Mesenchymal stem cell (in vitro differentiated cells and primary cell): ENCODE measurements around the gene WHRN.
A peak's percentile ranks its signal among the peaks of the same experiment; 100 is the strongest.

Experiments
- DNase-seq: peaks from one replicate; pipeline ENCODE4 v3.0.0-alpha.2; 2013
- H2AFZ ChIP-seq: one replicate; pipeline ENCODE4 v1.6.1; 2013; ENCODE audit warnings: low read depth, mild to moderate bottlenecking, control low read depth, inconsistent platforms, low read length, moderate library complexity
- H2AK5ac ChIP-seq: 2 replicates; pipeline ENCODE4 v1.6.1; 2013; ENCODE audit warnings: low read length, moderate library complexity, mild to moderate bottlenecking, inconsistent platforms; ENCODE audit not compliant: severe bottlenecking
- H2BK120ac ChIP-seq: one replicate; pipeline ENCODE4 v1.6.1; 2013; ENCODE audit warnings: low read depth, mild to moderate bottlenecking, inconsistent platforms, low read length, moderate library complexity
- H2BK12ac ChIP-seq, 2 experiments: one replicate each; pipeline ENCODE4 v1.6.1; 2013; ENCODE audit warnings: inconsistent platforms in 2 of 2, low read length in 2 of 2, mild to moderate bottlenecking in 2 of 2, moderate library complexity in 2 of 2, control low read depth in 1 of 2
- H2BK15ac ChIP-seq: one replicate; pipeline ENCODE4 v1.6.1; 2013; ENCODE audit warnings: mild to moderate bottlenecking, low read depth, inconsistent platforms; ENCODE audit not compliant: poor library complexity, severe bottlenecking
- H2BK5ac ChIP-seq: 2 replicates; pipeline ENCODE4 v1.6.1; 2013; ENCODE audit warnings: low read depth, mild to moderate bottlenecking, low read length, control low read depth, inconsistent platforms; ENCODE audit not compliant: poor library complexity, severe bottlenecking
- H3K14ac ChIP-seq, 2 experiments: one replicate each; pipeline ENCODE4 v1.6.1; 2013; ENCODE audit warnings: inconsistent platforms in 2 of 2, low read length in 2 of 2, control low read depth in 1 of 2, mild to moderate bottlenecking in 1 of 2, moderate library complexity in 1 of 2
- H3K18ac ChIP-seq, 2 experiments: one replicate each; pipeline ENCODE4 v1.6.1; 2013; ENCODE audit warnings: inconsistent platforms in 2 of 2, low read length in 2 of 2, control low read depth in 1 of 2, low read depth in 1 of 2, mild to moderate bottlenecking in 1 of 2
- H3K23ac ChIP-seq, 2 experiments: one replicate each; pipeline ENCODE4 v1.6.1; 2013; ENCODE audit warnings: inconsistent platforms in 2 of 2, low read length in 2 of 2, mild to moderate bottlenecking in 2 of 2, moderate library complexity in 2 of 2, control low read depth in 1 of 2
- H3K27ac ChIP-seq: 2 replicates; pipeline ENCODE4 v1.5.1; 2013; ENCODE audit warnings: mild to moderate bottlenecking, moderate library complexity, low read length, control low read depth, inconsistent platforms; ENCODE audit not compliant: poor library complexity, severe bottlenecking
- H3K27me3 ChIP-seq, 2 experiments: 2 replicates each; pipeline versions ENCODE4 v1.6.1 to v1.7.0; 2013; ENCODE audit warnings: low read length in 2 of 2, mild to moderate bottlenecking in 2 of 2, moderate library complexity in 2 of 2, control low read depth in 1 of 2, inconsistent platforms in 1 of 2; ENCODE audit not compliant: control insufficient read depth in 1 of 2, insufficient read depth in 1 of 2
- H3K36me3 ChIP-seq, 2 experiments: 2 replicates each; pipeline versions ENCODE4 v1.6.1 to v1.7.0; 2013; ENCODE audit warnings: low read length in 2 of 2, control low read depth in 1 of 2, inconsistent platforms in 1 of 2, low read depth in 1 of 2, mild to moderate bottlenecking in 1 of 2; ENCODE audit not compliant: insufficient read depth in 2 of 2, control insufficient read depth in 1 of 2
- H3K4ac ChIP-seq, 2 experiments: one replicate each; pipeline ENCODE4 v1.6.1; 2013; ENCODE audit warnings: inconsistent platforms in 2 of 2, low read length in 2 of 2, mild to moderate bottlenecking in 2 of 2, moderate library complexity in 2 of 2, control low read depth in 1 of 2, low read depth in 1 of 2
- H3K4me1 ChIP-seq: 2 replicates; pipeline ENCODE4 v1.6.1; 2013; ENCODE audit warnings: low read depth, low read length, control low read depth; ENCODE audit not compliant: control insufficient read depth, insufficient read depth
- H3K4me2 ChIP-seq: 2 replicates; pipeline ENCODE4 v1.6.1; 2013; ENCODE audit warnings: low read length, mild to moderate bottlenecking, inconsistent platforms; ENCODE audit not compliant: poor library complexity, severe bottlenecking
- H3K4me3 ChIP-seq, 2 experiments: 2 replicates each; pipeline versions ENCODE4 v1.5.1 to v1.7.0; 2013; ENCODE audit warnings: low read length in 2 of 2, mild to moderate bottlenecking in 2 of 2, control low read depth in 1 of 2, low read depth in 1 of 2; ENCODE audit not compliant: insufficient read depth in 1 of 2
- H3K79me1 ChIP-seq: replicated peaks from 2 replicates; pipeline ENCODE4 v1.6.1; 2013; ENCODE audit warnings: mild to moderate bottlenecking, control low read depth, low read length, inconsistent platforms; ENCODE audit not compliant: poor library complexity, severe bottlenecking
- H3K9ac ChIP-seq: 2 replicates; pipeline ENCODE4 v1.7.0; 2013; ENCODE audit warnings: mild to moderate bottlenecking, low read length, moderate library complexity
- H3K9me3 ChIP-seq: 2 replicates; pipeline ENCODE4 v1.7.0; 2013; ENCODE audit warnings: mild to moderate bottlenecking, low read length; ENCODE audit not compliant: control insufficient read depth
- H4K8ac ChIP-seq: one replicate; pipeline ENCODE4 v1.6.1; 2013; ENCODE audit warnings: inconsistent platforms, mild to moderate bottlenecking, low read length, moderate library complexity
- H4K91ac ChIP-seq: one replicate; pipeline ENCODE4 v1.6.1; 2013; ENCODE audit warnings: mild to moderate bottlenecking, low read length, inconsistent platforms
- whole genome bisulfite sequencing: methylation state at CpG from one replicate; pipeline ENCODE4 v1.1.7; 2013; ENCODE audit warnings: mixed read lengths; 5-methylcytosine and 5-hydroxymethylcytosine counted together

WHRN gene

GRCh38 chr9:114445616-114446015, 59.7 kb downstream of the WHRN start:
- no peaks in the 10 kb centered on the region for H3K9me3 ChIP-seq
- H3K18ac ChIP-seq, result no peak overlapping the region
- H3K4ac ChIP-seq, result no peak overlapping the region
- no peak overlapping the region for H2BK120ac ChIP-seq
- H3K4me2 ChIP-seq, result no peak overlapping the region
- peaks cover 5% of the 10 kb centered on the region for H3K4me1 ChIP-seq
- no peak for DNase-seq
- no peak overlapping the region for H2BK5ac ChIP-seq
- H2BK12ac ChIP-seq, result no peak overlapping the region
- H2AK5ac ChIP-seq, result no peak overlapping the region
- H3K27ac ChIP-seq, result no peak overlapping the region
- H3K79me1 ChIP-seq, result peaks cover 2% of the 10 kb centered on the region
- no peak overlapping the region for H4K91ac ChIP-seq
- H2AFZ ChIP-seq, result no peak overlapping the region
- H3K9ac ChIP-seq, result peak overlapping the region; percentile 11
- 83% methylated on average over 5 of the region's 5 CpGs for WGBS
- H3K23ac ChIP-seq, result no peak overlapping the region
- no peak overlapping the region for H2BK15ac ChIP-seq
- no peaks in the 10 kb centered on the region for H3K27me3 ChIP-seq
- H4K8ac ChIP-seq, result no peak overlapping the region
- no peak overlapping the region for H3K4me3 ChIP-seq
- peaks cover 0 to 4% of the 10 kb centered on the region in 2 experiments for H3K36me3 ChIP-seq
- no peak overlapping the region for H3K14ac ChIP-seq

- Histone ChIP-seq H3K27me3 (no peaks in the 10 kb centered on the region), H3K9ac (no peak overlapping the region), H3K4me3 (no peak overlapping the region), H3K36me3 (no peaks in the 10 kb centered on the region), H3K4ac (no peak overlapping the region), H2BK120ac (no peak overlapping the region), H3K4me2 (no peak overlapping the region), H3K9me3 (no peaks in the 10 kb centered on the region), H3K27ac (no peak overlapping the region), H3K79me1 (peaks cover 2% of the 10 kb centered on the region), H2AFZ (no peak overlapping the region), H3K14ac (no peak overlapping the region), H2AK5ac (no peak overlapping the region), H2BK5ac (no peak overlapping the region), H2BK15ac (no peak overlapping the region), H3K4me1 (no peaks in the 10 kb centered on the region), H3K23ac (no peak overlapping the region), H3K18ac (no peak overlapping the region), H4K8ac (no peak overlapping the region), H4K91ac (no peak overlapping the region), H2BK12ac (no peak overlapping the region)
- 78% methylated on average over 1 of the region's 1 CpG for WGBS
- DNase-seq, result no peak
Measured at GRCh38 chr9:114442022-114442421, 63.3 kb downstream of the WHRN start.

GRCh38 chr9:114437401-114437893, 67.8 kb downstream of the WHRN start:
- no peak for DNase-seq
- H2AFZ ChIP-seq, result no peak overlapping the region
- H3K36me3 ChIP-seq, result no peaks in the 10 kb centered on the region
- H3K14ac ChIP-seq, result no peak overlapping the region
- no peak overlapping the region for H2BK12ac ChIP-seq
- H3K4me3 ChIP-seq, result no peak overlapping the region
- no peak overlapping the region for H3K18ac ChIP-seq
- no peaks in the 10 kb centered on the region for H3K79me1 ChIP-seq
- no peak overlapping the region for H2BK120ac ChIP-seq
- no peak overlapping the region for H4K8ac ChIP-seq
- no peak overlapping the region for H3K27ac ChIP-seq
- H2BK15ac ChIP-seq, result no peak overlapping the region
- H3K9ac ChIP-seq, result no peak overlapping the region
- H3K23ac ChIP-seq, result no peak overlapping the region
- no peak overlapping the region for H3K4me2 ChIP-seq
- no peak overlapping the region for H4K91ac ChIP-seq
- no peak overlapping the region for H2BK5ac ChIP-seq
- H3K9me3 ChIP-seq, result no peaks in the 10 kb centered on the region
- no peak overlapping the region for H2AK5ac ChIP-seq
- 75% methylated on average over 2 of the region's 2 CpGs for WGBS
- peaks cover 0 to 3% of the 10 kb centered on the region in 2 experiments for H3K27me3 ChIP-seq
- no peaks in the 10 kb centered on the region for H3K4me1 ChIP-seq
- H3K4ac ChIP-seq, result no peak overlapping the region

- Histone ChIP-seq H3K23ac (no peak overlapping the region), H3K36me3 (no peaks in the 10 kb centered on the region), H3K14ac (no peak overlapping the region), H2BK120ac (no peak overlapping the region), H3K79me1 (no peaks in the 10 kb centered on the region), H3K4me2 (no peak overlapping the region), H2AFZ (no peak overlapping the region), H4K8ac (no peak overlapping the region), H3K27me3 (peaks cover 0 to 24% of the 10 kb centered on the region in 2 experiments), H2BK15ac (no peak overlapping the region), H3K4me3 (no peak overlapping the region), H3K27ac (no peak overlapping the region), H3K4ac (no peak overlapping the region), H3K4me1 (no peaks in the 10 kb centered on the region), H2BK5ac (no peak overlapping the region), H3K18ac (no peak overlapping the region), H3K9me3 (no peaks in the 10 kb centered on the region), H2AK5ac (no peak overlapping the region), H3K9ac (no peak overlapping the region), H4K91ac (no peak overlapping the region), H2BK12ac (peak overlapping the region in 1 of 2 experiments; percentile 7)
- 33% methylated on average over 7 of the region's 9 CpGs for WGBS
- peak; percentile 36 for DNase-seq
Measured at GRCh38 chr9:114434878-114435311, 70.4 kb downstream of the WHRN start.
